Stimulated activated CD8-positive, alpha-beta memory T cell treated with anti-CD3 and anti-CD28 coated beads, Interleukin-4, amount 100 ng/mL, for 24 hours (primary cell): ENCODE measurements around the gene P4HA1.

Experiments used
- DNase-seq: peaks from one replicate; pipeline ENCODE4 v3.0.0-alpha.2; 2020; ENCODE audit warnings: low read depth

P4HA1 gene

GRCh38 chr10:73093922-73094850, 2.5 kb downstream of the P4HA1 start:
- DNase-seq: no peak

GRCh38 chr10:73092830-73093229, 3.8 kb downstream of the P4HA1 start:
- no peak for DNase-seq

- no peak for DNase-seq
These were observed 8.4 kb downstream of the P4HA1 start for GRCh38 chr10:73088304-73088703.

- DNase-seq: no peak
These were observed 9.8 kb downstream of the P4HA1 start for GRCh38 chr10:73086816-73087215.

- no peak for DNase-seq
These were observed 12.5 kb downstream of the P4HA1 start for GRCh38 chr10:73084209-73084608.

- no peak for DNase-seq
These were observed 13.4 kb downstream of the P4HA1 start for GRCh38 chr10:73083221-73083620.

- no peak for DNase-seq
These were observed 16.7 kb downstream of the P4HA1 start for GRCh38 chr10:73079779-73080541.

GRCh38 chr10:73076360-73077183, 20.1 kb downstream of the P4HA1 start:
- no peak for DNase-seq

GRCh38 chr10:73075829-73076228, 20.8 kb downstream of the P4HA1 start:
- DNase-seq: no peak

- no peak for DNase-seq
These were observed 23.0 kb downstream of the P4HA1 start for GRCh38 chr10:73073627-73074026.

- DNase-seq: no peak
These were observed 31.2 kb downstream of the P4HA1 start for GRCh38 chr10:73065441-73065840.

GRCh38 chr10:73061743-73062142, 34.9 kb downstream of the P4HA1 start:
- DNase-seq: no peak

GRCh38 chr10:73060738-73061635, 35.7 kb downstream of the P4HA1 start:
- no peak for DNase-seq

GRCh38 chr10:73060173-73060572, 36.5 kb downstream of the P4HA1 start:
- DNase-seq: no peak

- no peak for DNase-seq
These were observed 38.5 kb downstream of the P4HA1 start for GRCh38 chr10:73058057-73058591.

GRCh38 chr10:73054286-73054685, 42.4 kb downstream of the P4HA1 start:
- DNase-seq: no peak

GRCh38 chr10:73053275-73053674, 43.4 kb downstream of the P4HA1 start:
- DNase-seq: no peak

- DNase-seq: no peak
These were observed 52.0 kb downstream of the P4HA1 start for GRCh38 chr10:73044378-73045285.

- DNase-seq: no peak
These were observed 52.8 kb downstream of the P4HA1 start for GRCh38 chr10:73043766-73044377.
